Mucosa of stomach (tissue), 1 donor: ENCODE data around the gene WDR74.

Source experiments
- H3K27me3 ChIP-seq: one replicate; pipeline ENCODE4 v1.7.0; 2013; ENCODE audit warnings: mild to moderate bottlenecking, low read length; ENCODE audit not compliant: control insufficient read depth, insufficient read depth
- H3K36me3 ChIP-seq: one replicate; pipeline ENCODE4 v1.7.0; 2013; ENCODE audit warnings: low read length; ENCODE audit not compliant: control insufficient read depth, insufficient read depth
- H3K4me1 ChIP-seq: one replicate; pipeline ENCODE4 v1.7.0; 2013; ENCODE audit warnings: mild to moderate bottlenecking, low read length; ENCODE audit not compliant: control insufficient read depth, insufficient read depth
- H3K4me3 ChIP-seq: one replicate; pipeline ENCODE4 v1.7.0; 2013; ENCODE audit warnings: low read length
- H3K9ac ChIP-seq: one replicate; pipeline ENCODE4 v1.7.0; 2013; ENCODE audit warnings: mild to moderate bottlenecking, low read length, moderate library complexity
- H3K9me3 ChIP-seq: one replicate; pipeline ENCODE4 v1.7.0; 2013; ENCODE audit warnings: mild to moderate bottlenecking, low read length, moderate library complexity; ENCODE audit not compliant: control insufficient read depth
- donor health status: Pancreatic carcinoma.

Gene WDR74

DNA sequence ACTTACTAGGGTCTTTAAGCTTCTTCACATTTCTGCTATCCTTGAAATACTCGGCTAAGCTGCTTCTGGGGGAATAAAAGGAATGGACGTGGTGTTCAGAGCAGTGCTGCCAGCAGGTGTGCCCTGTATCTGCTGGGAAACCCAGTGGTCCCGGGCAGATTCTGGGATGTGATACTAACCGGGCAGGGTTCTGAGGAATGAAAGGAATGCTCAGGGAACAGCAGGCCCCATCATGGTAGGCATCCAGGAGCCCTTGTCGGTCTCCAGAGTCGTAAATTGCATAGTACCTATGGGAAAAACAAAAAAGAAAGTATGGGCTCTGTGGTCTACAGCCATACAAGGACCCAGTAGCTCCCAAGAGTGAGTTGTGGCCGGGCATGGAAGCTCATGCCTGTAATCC lies 43.1 kb downstream of the WDR74 start:
- H3K9ac ChIP-seq, result no peak overlapping the region
- H3K9me3 ChIP-seq, result no peaks in the 10 kb centered on the region
- no peak overlapping the region for H3K4me3 ChIP-seq
- H3K27me3 ChIP-seq, result no peaks in the 10 kb centered on the region
- H3K36me3 ChIP-seq, result peaks cover 26% of the 10 kb centered on the region
- H3K4me1 ChIP-seq, result peaks cover 8% of the 10 kb centered on the region

DNA sequence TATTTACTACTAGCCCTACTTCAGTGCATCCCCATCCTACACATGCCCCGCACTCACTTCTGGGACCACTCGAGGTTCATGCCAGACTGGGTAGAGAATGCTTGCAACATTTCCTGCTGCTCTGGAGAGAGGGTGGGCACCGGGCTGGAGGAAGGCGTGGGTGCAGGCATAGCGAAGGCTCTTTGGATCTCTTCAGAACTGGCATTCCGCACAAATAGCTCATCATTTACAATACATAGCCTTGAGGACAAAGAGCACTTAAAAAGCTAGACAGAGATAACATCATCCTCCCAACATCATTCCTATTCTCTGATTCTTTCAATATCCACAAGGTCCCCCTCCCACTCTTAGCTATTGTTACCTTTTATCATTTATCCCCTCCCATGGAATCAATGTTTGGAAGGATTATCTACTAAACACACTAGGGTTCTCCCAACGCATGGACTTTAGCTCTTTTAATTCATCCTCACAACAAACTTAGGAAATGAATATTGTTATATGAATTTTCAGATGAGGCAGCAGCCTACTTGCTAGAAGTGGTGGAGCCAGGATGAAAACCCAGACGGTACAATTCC lies 45.1 kb downstream of the WDR74 start:
- Histone ChIP-seq H3K36me3 (peaks cover 28% of the 10 kb centered on the region), H3K9ac (no peak overlapping the region), H3K4me3 (no peak overlapping the region)

DNA sequence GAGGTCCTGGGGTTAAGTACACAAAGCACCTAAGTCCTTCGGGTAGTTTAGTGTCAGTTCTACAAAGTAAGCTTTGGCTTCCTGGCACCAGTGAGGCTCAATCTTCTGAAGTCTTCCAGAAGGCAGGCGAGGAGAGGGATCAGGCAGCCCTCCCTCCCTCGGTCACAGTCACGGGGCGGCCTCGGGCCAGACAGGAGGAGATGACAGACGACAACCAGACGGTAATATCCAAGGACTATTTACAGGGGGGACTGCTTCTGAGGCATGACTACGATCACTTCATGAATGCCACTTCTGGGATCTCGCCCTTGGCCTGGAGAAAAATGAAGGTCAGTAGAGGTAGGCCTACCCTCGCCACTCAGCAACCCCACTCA lies 47.2 kb downstream of the WDR74 start:
- H3K36me3 ChIP-seq, result peaks cover 27% of the 10 kb centered on the region
- no peaks in the 10 kb centered on the region for H3K27me3 ChIP-seq
- peak overlapping the region; percentile 65 for H3K9ac ChIP-seq
- peaks cover 21% of the 10 kb centered on the region for H3K4me1 ChIP-seq
- H3K4me3 ChIP-seq, result peak overlapping the region; percentile 64
- H3K9me3 ChIP-seq, result no peaks in the 10 kb centered on the region

More for the DNA sequence above, 45.1 kb downstream of the WDR74 start:
- Histone ChIP-seq H3K27me3 (no peaks in the 10 kb centered on the region), H3K4me1 (peaks cover 14% of the 10 kb centered on the region), H3K9me3 (no peaks in the 10 kb centered on the region)

DNA sequence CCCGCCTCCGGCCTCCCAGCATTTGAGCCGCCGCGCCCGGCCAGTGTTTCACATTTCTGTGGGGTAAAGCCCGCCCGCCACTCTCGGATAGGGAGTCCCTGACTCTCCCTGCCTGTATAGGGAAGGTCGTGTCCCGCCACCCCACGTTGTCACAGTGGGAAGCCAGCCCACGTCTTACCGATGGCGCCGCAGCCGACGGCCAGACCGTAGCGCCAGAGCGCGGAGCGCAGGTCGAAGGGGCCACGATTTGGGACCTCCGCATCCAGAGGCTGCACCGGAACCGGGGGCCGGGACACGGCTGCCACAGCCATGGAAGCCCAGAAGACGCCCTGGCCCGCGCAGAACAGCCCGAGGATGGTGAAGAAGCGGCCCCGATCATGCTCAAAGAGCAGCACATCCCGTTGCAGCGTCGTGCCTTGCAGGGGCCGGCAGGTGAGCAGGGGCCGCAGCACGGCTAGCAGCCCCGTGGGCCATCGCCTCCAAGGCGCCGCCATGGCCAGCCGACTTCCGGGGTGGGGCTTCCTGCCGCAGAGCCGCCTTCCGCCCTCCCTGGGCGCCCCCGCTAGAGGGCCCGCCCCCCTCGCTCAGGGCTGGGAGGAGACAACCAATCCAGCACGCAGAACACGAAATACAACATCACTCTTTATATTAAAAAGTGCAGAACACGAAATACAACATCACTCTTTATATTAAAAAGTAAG lies 47.7 kb downstream of the WDR74 start, which contains the start of gene TMEM223:
Gene TMEM223 (minus strand): TSS at position 506 of the 701 bp plus-strand sequence. CDS start 12 bp downstream, at position 494.
- H3K27me3 ChIP-seq, result no peaks in the 10 kb centered on the region
- H3K9ac ChIP-seq, result peak within 1 kb of the TSS; percentile 77
- peaks cover 21% of the 10 kb centered on the region for H3K4me1 ChIP-seq
- H3K9me3 ChIP-seq, result no peaks in the 10 kb centered on the region
- peaks cover 27% of the 10 kb centered on the region for H3K36me3 ChIP-seq
- peak within 1 kb of the TSS; percentile 64 for H3K4me3 ChIP-seq

DNA sequence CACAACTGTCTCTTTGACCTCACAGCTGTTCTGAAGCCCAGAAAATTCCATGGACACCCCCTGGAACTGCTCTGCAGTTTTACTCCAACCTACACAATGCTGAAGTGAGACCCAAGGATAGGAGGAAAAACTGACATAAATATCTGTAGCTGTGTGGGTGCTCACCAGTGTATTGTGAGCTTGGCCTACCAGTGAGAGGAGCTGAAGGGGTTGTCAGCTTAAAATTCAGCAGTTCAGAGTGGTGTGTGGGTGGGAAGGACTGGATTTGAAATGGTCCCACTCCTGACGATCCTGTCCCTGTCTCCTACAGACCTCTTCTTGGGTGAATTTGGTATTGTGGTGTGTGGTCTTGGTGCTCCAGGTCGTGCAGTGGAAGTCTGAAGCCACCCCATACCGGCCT lies 49.8 kb downstream of the WDR74 start:
- Histone ChIP-seq H3K9me3 (no peaks in the 10 kb centered on the region), H3K9ac (no peak overlapping the region), H3K27me3 (no peaks in the 10 kb centered on the region), H3K4me1 (peaks cover 30% of the 10 kb centered on the region), H3K4me3 (no peak overlapping the region), H3K36me3 (peaks cover 14% of the 10 kb centered on the region)

DNA sequence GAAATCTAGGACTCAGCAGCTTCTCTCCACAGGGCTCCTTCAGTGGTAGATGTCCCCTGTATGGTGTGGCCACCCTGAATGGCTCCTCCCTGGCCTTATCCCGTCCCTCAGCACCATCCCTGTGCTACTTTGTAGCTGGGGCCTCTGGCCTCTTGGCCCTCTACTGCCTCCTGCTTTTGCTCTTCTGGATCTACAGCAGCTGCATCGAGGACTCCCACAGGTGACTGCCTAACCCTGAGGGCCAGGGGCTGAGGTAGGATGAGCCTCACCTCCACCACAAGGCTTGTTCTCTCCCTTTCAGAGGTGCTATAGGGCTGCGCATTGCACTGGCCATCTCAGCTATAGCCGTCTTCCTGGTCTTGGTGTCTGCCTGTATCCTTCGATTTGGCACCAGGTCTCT lies 50.4 kb downstream of the WDR74 start:
- peaks cover 30% of the 10 kb centered on the region for H3K4me1 ChIP-seq
- H3K36me3 ChIP-seq, result peaks cover 11% of the 10 kb centered on the region
- H3K9ac ChIP-seq, result no peak overlapping the region
- no peaks in the 10 kb centered on the region for H3K9me3 ChIP-seq
- no peaks in the 10 kb centered on the region for H3K27me3 ChIP-seq
- H3K4me3 ChIP-seq, result no peak overlapping the region

DNA sequence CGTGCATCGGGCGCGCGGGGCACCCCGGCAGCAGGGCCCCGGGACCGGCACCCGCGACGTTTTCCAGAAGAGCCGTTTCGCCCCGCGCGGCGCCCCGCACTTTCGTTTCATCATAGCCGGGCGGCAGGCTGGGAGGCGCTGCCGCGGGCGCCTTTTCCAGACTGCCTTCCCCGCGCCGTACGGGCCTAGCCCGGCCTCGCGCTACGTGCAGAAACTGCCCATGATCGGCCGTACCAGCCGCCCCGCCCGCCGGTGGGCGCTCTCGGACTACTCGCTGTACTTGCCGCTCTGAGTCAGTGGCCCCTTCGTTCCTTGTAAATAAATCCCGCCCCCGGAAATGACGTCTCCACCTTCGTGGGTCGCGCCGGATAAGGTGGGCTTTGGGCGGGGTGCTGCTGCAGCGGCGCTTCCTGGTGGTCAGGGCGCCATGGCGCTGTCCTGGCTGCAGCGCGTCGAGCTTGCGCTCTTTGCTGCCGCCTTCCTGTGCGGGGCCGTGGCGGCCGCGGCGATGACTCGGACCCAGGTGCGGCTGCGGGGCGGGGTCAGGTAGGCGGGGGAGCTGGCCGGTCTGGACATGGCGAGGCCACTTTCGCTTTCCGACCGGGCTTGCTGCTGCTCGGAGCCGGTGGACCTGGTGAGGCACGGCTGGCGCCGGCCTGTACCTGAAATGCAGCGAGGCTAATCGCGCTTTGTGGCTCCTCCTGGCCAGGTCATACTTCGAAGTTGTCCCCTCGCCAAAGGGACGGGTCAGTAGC lies 52.2 kb downstream of the WDR74 start, which contains the start of gene TMEM179B:
Gene TMEM179B (plus strand): TSS at position 398 of the 755 bp plus-strand sequence. CDS start 30 bp downstream, at position 428.
- peak within 1 kb of the TSS; percentile 68 for H3K4me3 ChIP-seq
- no peaks in the 10 kb centered on the region for H3K9me3 ChIP-seq
- H3K4me1 ChIP-seq, result peaks cover 24% of the 10 kb centered on the region
- peaks cover 11% of the 10 kb centered on the region for H3K36me3 ChIP-seq
- no peaks in the 10 kb centered on the region for H3K27me3 ChIP-seq
- peak within 1 kb of the TSS; percentile 79 for H3K9ac ChIP-seq

DNA sequence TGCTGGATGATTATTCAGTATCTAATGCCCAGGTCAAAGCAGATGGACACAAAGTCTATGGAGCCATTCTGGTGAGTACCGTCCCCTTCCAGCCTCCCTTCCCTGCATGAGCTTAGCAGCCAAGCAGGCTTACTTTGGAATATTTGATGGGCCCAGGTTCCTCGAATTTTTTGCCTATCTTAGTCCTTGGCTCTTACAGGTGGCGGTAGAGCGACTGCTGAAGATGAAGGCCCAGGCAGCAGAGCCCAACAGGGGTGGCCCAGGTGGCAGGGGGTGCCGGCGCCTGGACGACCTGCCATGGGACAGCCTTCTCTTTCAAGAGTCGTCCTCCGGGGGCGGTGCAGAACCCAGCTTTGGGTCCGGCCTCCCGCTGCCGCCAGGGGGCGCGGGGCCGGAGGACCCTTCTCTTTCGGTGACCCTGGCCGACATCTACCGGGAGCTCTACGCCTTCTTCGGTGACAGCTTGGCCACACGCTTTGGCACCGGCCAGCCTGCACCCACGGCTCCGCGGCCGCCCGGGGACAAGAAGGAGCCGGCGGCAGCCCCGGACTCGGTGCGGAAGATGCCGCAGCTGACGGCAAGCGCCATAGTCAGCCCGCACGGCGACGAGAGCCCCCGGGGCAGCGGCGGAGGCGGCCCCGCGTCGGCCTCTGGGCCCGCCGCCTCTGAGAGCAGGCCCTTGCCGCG lies 52.9 kb downstream of the WDR74 start:
- Histone ChIP-seq H3K36me3 (peaks cover 11% of the 10 kb centered on the region), H3K4me1 (peaks cover 22% of the 10 kb centered on the region), H3K9ac (peak overlapping the region; percentile 79), H3K4me3 (peak overlapping the region; percentile 68), H3K27me3 (no peaks in the 10 kb centered on the region), H3K9me3 (no peaks in the 10 kb centered on the region)
